Activated gamma-delta T cell treated with anti-CD3 and anti-CD28 coated beads, Interleukin-2, amount 50 U/mL, for 16 hours (primary cell): ENCODE results near the gene CCSER1.
"Not testable (repeated sequence)": the region's sequence is repeated elsewhere in the genome, so short reads cannot be mapped to it uniquely, and the experiment has no call there.

Experiments used
- DNase-seq: peaks from one replicate; pipeline ENCODE4 v3.0.0-alpha.2; 2020; ENCODE audit warnings: low read depth

CCSER1 gene

DNA sequence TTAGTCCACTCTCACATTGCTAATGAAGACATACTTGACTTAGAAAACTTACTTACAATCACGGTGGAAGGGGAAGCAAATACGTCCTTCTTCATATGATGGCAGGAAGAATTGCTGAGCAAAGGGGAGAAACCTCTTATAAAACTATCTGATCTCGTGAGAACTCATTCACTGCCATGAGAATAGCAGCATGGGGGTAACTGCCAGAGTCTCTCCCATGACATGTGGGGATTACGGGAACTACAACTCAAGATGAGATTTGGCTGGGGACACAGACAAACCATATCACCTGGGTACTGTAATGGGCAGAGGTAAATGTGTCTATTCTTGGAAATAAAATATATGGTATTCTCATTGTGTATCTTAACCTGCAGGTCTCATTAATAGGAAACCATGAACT is 1464.9 kb downstream of the CCSER1 start:
- no peak for DNase-seq

- DNase-seq = no peak
These were observed 1469.5 kb downstream of the CCSER1 start for GRCh38 chr4:91596718-91597117.

- no peak for DNase-seq
These were observed 1471.5 kb downstream of the CCSER1 start for GRCh38 chr4:91598696-91599095.

GRCh38 chr4:91600301-91600700 is 1473.1 kb downstream of the CCSER1 start:
- no peak for DNase-seq

- DNase-seq = no peak
These were observed 1474.2 kb downstream of the CCSER1 start for GRCh38 chr4:91601401-91601800.

GRCh38 chr4:91611782-91612181 is 1484.6 kb downstream of the CCSER1 start:
- no peak for DNase-seq

- no peak for DNase-seq
These were observed 1493.8 kb downstream of the CCSER1 start for GRCh38 chr4:91620952-91621351.

DNA sequence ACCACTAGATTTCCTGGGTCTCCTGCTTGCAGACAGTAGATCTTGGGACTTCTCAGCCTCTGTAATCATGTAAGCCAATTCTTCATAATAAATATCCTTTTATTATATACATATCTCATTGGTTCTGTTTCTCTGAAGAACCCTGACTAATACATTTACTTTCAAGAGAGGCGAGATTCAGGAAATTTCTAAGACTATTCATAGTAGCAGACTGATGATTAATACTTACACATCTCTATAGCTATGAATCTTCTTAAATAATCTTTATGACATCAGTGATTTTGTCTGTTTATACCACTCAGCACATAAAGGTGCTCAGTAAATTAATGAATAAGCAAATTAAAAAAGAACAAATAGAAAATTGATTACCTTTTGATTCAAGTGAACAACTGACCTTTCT is 1494.3 kb downstream of the CCSER1 start:
- no peak for DNase-seq

GRCh38 chr4:91622925-91623602 is 1495.9 kb downstream of the CCSER1 start:
- no peak for DNase-seq

GRCh38 chr4:91623603-91623967 is 1496.4 kb downstream of the CCSER1 start:
- not testable (repeated sequence) for DNase-seq

- no peak for DNase-seq
These were observed 1502.9 kb downstream of the CCSER1 start for GRCh38 chr4:91630054-91630453.

GRCh38 chr4:91630764-91631163 is 1503.6 kb downstream of the CCSER1 start:
- DNase-seq = no peak

- DNase-seq = no peak
These were observed 1504.1 kb downstream of the CCSER1 start for GRCh38 chr4:91631335-91631734.

DNA sequence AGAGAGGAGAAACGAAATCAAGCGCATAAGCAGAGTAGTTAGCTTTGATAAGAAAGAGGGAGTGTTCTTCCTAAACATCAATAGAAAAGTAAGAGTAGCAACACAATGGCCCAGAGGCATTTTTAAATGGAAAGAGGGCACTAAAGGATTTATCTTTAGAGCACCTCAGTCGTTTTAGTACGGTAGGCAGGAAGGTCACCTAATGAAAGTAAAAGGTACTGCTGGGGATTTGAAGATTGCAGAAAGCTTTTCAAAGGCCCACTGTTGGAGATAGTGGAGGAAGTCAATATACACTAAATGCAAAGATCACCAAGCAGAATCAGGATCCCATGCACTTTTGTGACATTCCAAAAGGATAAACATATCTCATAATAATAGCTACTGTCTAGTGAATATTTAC is 1508.9 kb downstream of the CCSER1 start:
- no peak for DNase-seq
